ENCODE data around the gene MAD1L1. TPM values are rescaled to one million over a fixed set of nuclear protein-coding genes. Genes with fewer than 3 reads are reported as not detected.

Gene MAD1L1
- total RNA-seq, 4 donors from 2014 or later, result 21.0 to 49.7 (median 29.8) TPM

- no peak for TF ChIP-seq CTCF (IDR thresholded peaks at IDR 0.05; ENCODE audit: low read depth)
These were observed 116.8 kb downstream of the MAD1L1 start for GRCh38 chr7:2115760-2116447.

- TF ChIP-seq CTCF (IDR thresholded peaks at IDR 0.05; ENCODE audit: low read depth), result no peak
These were observed 117.6 kb downstream of the MAD1L1 start for GRCh38 chr7:2114926-2115759.

- TF ChIP-seq CTCF (IDR thresholded peaks at IDR 0.05; ENCODE audit: low read depth), result no peak
These were observed 118.7 kb downstream of the MAD1L1 start for GRCh38 chr7:2114052-2114451.

- TF ChIP-seq CTCF (IDR thresholded peaks at IDR 0.05; ENCODE audit: low read depth), result no peak
These were observed 120.2 kb downstream of the MAD1L1 start for GRCh38 chr7:2112261-2113198.

GRCh38 chr7:2111568-2111967, 121.2 kb downstream of the MAD1L1 start:
- TF ChIP-seq CTCF (IDR thresholded peaks at IDR 0.05; ENCODE audit: low read depth), result no peak

- TF ChIP-seq CTCF (IDR thresholded peaks at IDR 0.05; ENCODE audit: low read depth), result no peak
These were observed 121.9 kb downstream of the MAD1L1 start for GRCh38 chr7:2110610-2111396.
